Nephron progenitor cell (in vitro differentiated cells): ENCODE results near the gene MYO1C.

Source experiments
- DNase-seq: peaks from one replicate; pipeline ENCODE4 v3.0.0; 2021
- H3K27ac Mint-ChIP-seq: 2 replicates; pipeline ENCODE4 v1.8.0; 2021; ENCODE audit warnings: mild to moderate bottlenecking, moderate library complexity, mixed read lengths
- H3K27me3 Mint-ChIP-seq: 2 replicates; pipeline ENCODE4 v1.8.0; 2021; ENCODE audit warnings: mild to moderate bottlenecking, low read depth, mixed read lengths; ENCODE audit not compliant: poor library complexity
- H3K36me3 Mint-ChIP-seq: 2 replicates; pipeline ENCODE4 v1.8.0; 2021; ENCODE audit warnings: low read depth, mixed read lengths
- H3K4me1 Mint-ChIP-seq: 2 replicates; pipeline ENCODE4 v1.8.0; 2021; ENCODE audit warnings: mixed read lengths
- H3K4me3 Mint-ChIP-seq: 2 replicates; pipeline ENCODE4 v1.8.0; 2021; ENCODE audit warnings: mild to moderate bottlenecking, moderate library complexity, mixed read lengths
- H3K9me3 Mint-ChIP-seq: 2 replicates; pipeline ENCODE4 v1.8.0; 2021; ENCODE audit warnings: mild to moderate bottlenecking, moderate library complexity, mixed read lengths
- CTCF ChIP-seq: fragments of 200-600 bp; sonication (generic); IDR thresholded peaks from 2 replicates; pipeline ENCODE4 v1.5.0; 2021; ENCODE audit warnings: antibody characterized with exemption

MYO1C gene

GRCh38 chr17:1495265-1495989 lies 2.9 kb upstream of the MYO1C start:
- H3K27ac Mint-ChIP-seq = no peak overlapping the region

GRCh38 chr17:1494736-1495253 lies 2.3 kb upstream of the MYO1C start:
- peaks cover 52% of the 10 kb centered on the region for H3K4me1 Mint-ChIP-seq
- H3K4me3 Mint-ChIP-seq = no peak overlapping the region

More at GRCh38 chr17:1495265-1495989, 2.9 kb upstream of the MYO1C start:
- H3K36me3 Mint-ChIP-seq = no peaks in the 10 kb centered on the region
- no peak for DNase-seq
- TF ChIP-seq CTCF = no peak
- peaks cover 23% of the 10 kb centered on the region for H3K27me3 Mint-ChIP-seq
- no peaks in the 10 kb centered on the region for H3K9me3 Mint-ChIP-seq
- peaks cover 46% of the 10 kb centered on the region for H3K4me1 Mint-ChIP-seq
- H3K4me3 Mint-ChIP-seq = no peak overlapping the region

GRCh38 chr17:1494203-1494602 lies 1.7 kb upstream of the MYO1C start:
- DNase-seq = no peak
- Mint-ChIP-seq H3K36me3 (no peaks in the 10 kb centered on the region), H3K4me1 (peaks cover 53% of the 10 kb centered on the region), H3K27me3 (peaks cover 29% of the 10 kb centered on the region), H3K9me3 (no peaks in the 10 kb centered on the region), H3K4me3 (no peak overlapping the region), H3K27ac (no peak overlapping the region)
- TF ChIP-seq CTCF = no peak

More at GRCh38 chr17:1494736-1495253, 2.3 kb upstream of the MYO1C start:
- H3K36me3 Mint-ChIP-seq = no peaks in the 10 kb centered on the region
- no peak for DNase-seq
- no peak for TF ChIP-seq CTCF
- H3K27ac Mint-ChIP-seq = no peak overlapping the region
- peaks cover 25% of the 10 kb centered on the region for H3K27me3 Mint-ChIP-seq
- H3K9me3 Mint-ChIP-seq = no peaks in the 10 kb centered on the region

- H3K36me3 Mint-ChIP-seq = no peaks in the 10 kb centered on the region
- TF ChIP-seq CTCF = no peak
Measured at GRCh38 chr17:1493291-1493980, 950 bp upstream of the MYO1C start.

DNA sequence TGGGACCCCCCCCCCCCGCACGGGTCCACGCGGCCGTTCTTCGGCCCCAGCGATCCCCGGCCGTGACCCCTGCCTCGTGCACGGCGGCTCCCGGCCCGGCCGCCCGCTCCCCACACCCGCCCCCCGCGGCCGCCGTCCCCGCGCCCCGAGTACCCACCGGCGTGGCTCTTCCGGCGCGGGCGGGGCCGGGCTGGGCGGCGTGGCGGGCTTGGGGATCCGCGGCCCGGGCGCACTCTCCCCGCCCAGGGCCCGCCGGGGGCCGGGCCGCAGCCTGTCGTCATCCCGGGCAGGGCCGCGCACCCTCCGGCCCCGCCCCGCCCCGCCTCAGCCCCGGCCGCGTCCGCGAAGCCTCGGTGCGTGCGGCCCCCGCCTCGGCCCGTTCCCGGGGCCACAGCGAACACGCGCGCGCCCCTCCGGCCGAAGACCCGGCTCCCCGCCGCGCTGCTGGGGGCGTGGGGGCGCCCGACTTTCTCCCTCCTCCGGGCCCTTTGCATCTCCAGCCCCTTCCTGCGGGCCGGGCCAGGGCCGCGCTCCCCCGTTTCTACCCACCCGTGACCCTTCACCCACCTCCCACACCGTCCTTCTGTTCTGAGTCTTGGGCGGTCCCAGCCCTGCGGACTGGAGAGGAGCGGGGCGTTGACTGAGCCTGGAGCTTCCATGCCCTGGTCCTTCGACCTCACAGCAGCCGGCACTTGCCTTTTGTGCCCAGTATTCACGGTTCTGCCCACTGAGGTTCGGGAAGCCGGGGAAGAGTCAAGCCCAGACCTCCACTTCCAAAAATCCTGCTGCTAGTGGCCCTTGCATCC lies 840 bp downstream of the MYO1C start:
- H3K27ac Mint-ChIP-seq = no peak overlapping the region
- peaks cover 32% of the 10 kb centered on the region for H3K27me3 Mint-ChIP-seq
- H3K4me1 Mint-ChIP-seq = peaks cover 45% of the 10 kb centered on the region
- no peaks in the 10 kb centered on the region for H3K36me3 Mint-ChIP-seq
- H3K9me3 Mint-ChIP-seq = no peaks in the 10 kb centered on the region
- peak; percentile 73 for DNase-seq
- no peak for TF ChIP-seq CTCF
- peak overlapping the region; percentile 83 for H3K4me3 Mint-ChIP-seq

More at GRCh38 chr17:1493291-1493980, 950 bp upstream of the MYO1C start:
- peak overlapping the region; percentile 79 for H3K4me3 Mint-ChIP-seq
- DNase-seq = no peak
- no peaks in the 10 kb centered on the region for H3K9me3 Mint-ChIP-seq
- peaks cover 55% of the 10 kb centered on the region for H3K4me1 Mint-ChIP-seq
- peaks cover 27% of the 10 kb centered on the region for H3K27me3 Mint-ChIP-seq
- H3K27ac Mint-ChIP-seq = no peak overlapping the region
